ENCODE data around the gene COQ7.

COQ7 gene

DNA sequence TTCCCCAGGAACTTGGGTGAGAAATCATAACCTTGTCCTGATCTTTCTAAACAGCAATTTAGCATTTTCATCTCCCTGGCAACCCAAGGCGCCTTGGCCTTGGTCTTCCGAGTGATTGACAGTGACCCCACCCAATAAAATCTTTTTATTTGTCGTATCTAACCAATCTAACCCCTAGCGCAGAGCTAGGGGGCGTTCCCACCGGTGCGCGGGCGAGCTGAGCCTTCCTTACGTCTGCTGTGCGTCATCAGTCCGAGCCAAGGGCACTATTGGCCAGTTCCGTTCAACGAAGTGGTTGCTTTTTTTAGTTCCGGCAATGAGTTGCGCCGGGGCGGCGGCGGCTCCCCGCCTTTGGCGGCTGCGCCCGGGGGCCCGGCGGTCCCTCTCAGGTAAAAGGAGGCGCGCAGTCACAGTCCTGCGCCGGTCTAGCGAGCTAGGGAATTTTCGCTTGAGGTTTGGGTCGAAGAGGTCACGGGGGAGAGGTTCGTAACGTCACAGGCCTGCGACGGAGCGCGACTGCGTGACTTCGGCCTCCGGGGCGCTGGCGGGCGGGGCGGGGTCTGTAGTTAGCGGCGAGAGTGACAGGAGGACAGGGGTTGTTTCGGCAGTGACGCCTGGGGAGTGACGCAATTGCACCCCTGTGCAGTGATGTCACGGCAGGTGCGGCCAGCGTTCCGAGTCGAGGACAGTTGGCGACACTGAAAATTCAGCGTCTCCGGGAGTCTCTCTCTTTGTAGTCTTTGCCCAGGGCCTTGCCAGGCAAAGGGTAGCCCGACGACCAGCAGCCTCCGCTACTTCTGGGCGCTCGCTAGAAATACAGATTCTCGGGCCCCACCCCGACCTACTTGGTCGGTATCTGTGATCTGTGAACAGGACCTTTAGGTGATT is at the start of gene COQ7:
COQ7 (plus strand) TSS at position 266 of the 888 bp plus-strand sequence; CDS start at position 317, 51 bp downstream.
- peak; percentile 99 for DNase-seq (ENCODE audit: low spot score)

DNA sequence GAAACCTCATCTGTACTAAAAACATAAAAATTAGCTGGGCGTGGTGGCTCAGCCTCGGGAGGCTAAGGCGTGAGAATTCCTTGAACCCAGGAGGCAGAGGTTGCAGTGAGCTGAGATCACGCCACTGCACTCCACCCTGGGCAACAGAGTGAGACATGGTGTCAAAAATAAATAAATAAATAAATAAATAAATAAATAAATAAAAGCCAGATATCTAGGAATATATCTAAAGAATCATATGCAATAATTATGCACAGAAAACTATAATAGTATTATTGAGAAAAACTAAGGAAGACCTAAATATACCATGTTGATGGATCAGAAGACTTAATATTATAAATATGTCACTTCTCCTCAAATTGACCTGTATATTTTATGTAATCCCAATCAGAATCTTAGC is 46.7 kb upstream of the COQ7 start:
- DNase-seq (ENCODE audit: low spot score) = no peak

- no peak for DNase-seq (ENCODE audit: low spot score)
These were observed 45.7 kb upstream of the COQ7 start for GRCh38 chr16:19021747-19022146.

- no peak for DNase-seq (ENCODE audit: low spot score)
These were observed 40.0 kb upstream of the COQ7 start for GRCh38 chr16:19027416-19027815.

GRCh38 chr16:19029980-19030379 is 37.4 kb upstream of the COQ7 start:
- DNase-seq (ENCODE audit: low spot score) = no peak

GRCh38 chr16:19031738-19032137 is 35.7 kb upstream of the COQ7 start:
- no peak for DNase-seq (ENCODE audit: low spot score)

GRCh38 chr16:19033761-19034160 is 33.7 kb upstream of the COQ7 start:
- DNase-seq (ENCODE audit: low spot score) = no peak

DNA sequence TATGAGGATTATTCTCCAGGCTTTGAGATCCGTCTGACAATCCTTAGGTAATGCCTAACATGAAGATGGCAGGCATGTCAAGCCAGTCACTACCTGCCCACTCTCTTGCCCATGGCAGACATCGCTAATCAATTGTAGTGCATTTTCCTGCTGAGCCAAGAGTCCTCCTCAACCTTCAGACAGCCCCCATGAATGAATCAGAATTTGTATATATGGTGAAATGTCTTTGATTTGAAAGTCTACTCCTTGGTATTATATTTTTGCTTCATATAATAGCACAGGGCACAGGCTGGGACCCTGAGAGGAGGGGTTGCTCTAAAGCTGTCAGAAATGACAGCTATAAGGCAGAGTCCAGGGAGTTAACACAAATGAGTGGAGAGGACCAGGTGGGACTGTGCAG is 27.0 kb upstream of the COQ7 start:
- no peak for DNase-seq (ENCODE audit: low spot score)

DNA sequence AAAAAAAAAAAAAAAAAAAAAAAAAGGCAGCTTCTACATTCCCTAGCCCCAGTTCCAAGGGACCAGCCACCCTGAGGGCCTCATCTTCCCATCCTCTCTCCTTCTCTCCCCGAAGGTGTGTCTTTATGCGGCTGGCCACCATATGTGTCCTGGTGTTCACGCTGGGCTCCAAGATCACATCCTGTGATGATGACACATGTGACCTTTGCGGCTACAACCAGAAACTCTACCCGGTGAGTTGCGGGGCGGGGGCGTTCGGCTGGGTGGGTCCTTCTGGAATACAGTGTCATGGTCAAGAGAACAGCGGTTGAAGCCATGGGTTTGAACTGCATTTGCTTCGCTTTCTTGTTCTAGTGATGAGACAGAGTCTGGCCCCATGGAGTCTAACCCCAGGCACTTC is 22.6 kb upstream of the COQ7 start:
- DNase-seq (ENCODE audit: low spot score) = no peak

DNA sequence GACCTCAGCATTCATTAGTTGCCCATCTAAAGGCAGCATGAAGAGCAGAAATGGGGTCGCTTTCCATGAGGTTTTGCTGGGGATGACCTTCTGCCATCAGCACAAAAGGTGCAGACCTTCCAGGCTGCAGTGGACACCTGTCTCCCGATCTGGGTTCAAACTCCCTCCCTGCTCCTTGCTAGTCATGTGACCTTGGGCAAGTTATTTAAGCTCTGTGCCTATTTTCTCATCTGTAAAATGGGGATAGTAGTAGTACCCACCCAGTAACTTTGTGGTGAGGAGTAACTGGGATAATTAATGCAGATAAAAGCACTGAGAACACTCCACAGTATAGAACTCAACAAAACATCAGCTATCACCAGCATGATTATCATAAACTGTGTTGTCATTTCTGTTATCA is 21.4 kb upstream of the COQ7 start:
- DNase-seq (ENCODE audit: low spot score) = no peak

GRCh38 chr16:19062706-19063105 is 4.7 kb upstream of the COQ7 start:
- DNase-seq (ENCODE audit: low spot score) = no peak

DNA sequence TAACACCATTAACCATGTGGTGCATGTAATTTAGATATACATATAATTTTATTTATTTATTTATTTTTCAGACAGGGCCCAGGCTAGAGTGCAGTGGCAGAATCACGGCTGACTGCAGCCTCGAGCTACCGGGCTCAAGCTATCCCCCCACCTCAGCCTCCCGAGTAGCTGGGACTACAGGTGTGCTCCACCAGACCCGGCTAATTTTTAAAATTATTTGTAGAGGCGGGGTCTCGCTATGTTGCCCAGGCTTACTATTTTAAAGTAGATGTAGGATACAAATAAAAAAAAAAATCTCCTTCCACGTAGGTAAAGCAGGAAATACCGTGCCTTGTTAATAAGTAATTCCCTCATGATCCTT is 446 bp upstream of the COQ7 start:
- DNase-seq (ENCODE audit: low spot score) = no peak

- DNase-seq (ENCODE audit: low spot score) = no peak
These were observed 912 bp downstream of the COQ7 start for GRCh38 chr16:19068237-19068815.

GRCh38 chr16:19071811-19072777 is 4.7 kb downstream of the COQ7 start:
- DNase-seq (ENCODE audit: low spot score) = peak; percentile 60

GRCh38 chr16:19073344-19073743 is 5.9 kb downstream of the COQ7 start:
- DNase-seq (ENCODE audit: low spot score) = no peak

- DNase-seq (ENCODE audit: low spot score) = no peak
These were observed 6.4 kb downstream of the COQ7 start for GRCh38 chr16:19073863-19074262.

- no peak for DNase-seq (ENCODE audit: low spot score)
These were observed 8.1 kb downstream of the COQ7 start for GRCh38 chr16:19075511-19075910.

- no peak for DNase-seq (ENCODE audit: low spot score)
These were observed 10.5 kb downstream of the COQ7 start for GRCh38 chr16:19077879-19078278.

GRCh38 chr16:19083670-19084069 is 16.3 kb downstream of the COQ7 start:
- DNase-seq (ENCODE audit: low spot score) = no peak

DNA sequence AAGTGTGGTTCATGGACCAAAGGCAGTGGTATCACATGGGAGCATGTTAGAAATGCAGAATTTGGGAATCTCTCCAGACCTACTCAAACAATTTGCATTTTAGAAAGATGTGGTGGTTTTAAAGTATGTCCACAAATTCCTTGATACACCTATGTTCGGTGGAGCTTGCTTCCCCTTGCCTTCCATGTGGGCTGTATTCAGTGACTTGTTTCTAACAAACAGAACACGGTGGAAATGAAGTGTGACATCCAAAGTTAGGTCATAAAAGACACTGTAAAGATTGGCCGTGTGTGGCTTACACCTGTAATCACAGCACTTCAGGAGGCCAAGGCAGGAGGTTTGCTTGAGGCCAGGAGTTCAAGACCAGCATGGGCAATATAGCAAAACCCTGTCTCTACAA is 16.7 kb downstream of the COQ7 start:
- no peak for DNase-seq (ENCODE audit: low spot score)

GRCh38 chr16:19084879-19085278 is 17.5 kb downstream of the COQ7 start:
- DNase-seq (ENCODE audit: low spot score) = no peak

GRCh38 chr16:19085679-19086200 is 18.3 kb downstream of the COQ7 start:
- peak; percentile 8 for DNase-seq (ENCODE audit: low spot score)
